ENCODE data around the gene POU2F3.

GRCh38 chr11:120235024-120235628 is 4.8 kb upstream of the POU2F3 start:
- TF ChIP-seq EZH2 (IDR thresholded peaks at IDR 0.05; ENCODE audit: insufficient read depth, poor library complexity, severe bottlenecking) = no peak
- TF ChIP-seq EZH2phosphoT487 (IDR thresholded peaks at IDR 0.05; ENCODE audit: insufficient read depth, low read depth) = no peak
